HEK293 (cell line): ENCODE measurements around the gene ARV1.

Experiments
- CTCF ChIA-PET: fragments of 350-600 bp; formaldehyde crosslinking; extraction: SDS; loops from one replicate; lab custom pipeline; 2021; ENCODE audit warnings: antibody characterized with exemption; lab: Yijun Ruan, JAX
- POLR2A ChIA-PET: fragments of 300-600 bp; formaldehyde crosslinking; extraction: SDS; loops from one replicate; lab custom pipeline; 2020; ENCODE audit warnings: antibody characterized with exemption, inconsistent platforms; lab: Yijun Ruan, JAX
- H3K27ac ChIP-seq: fragments of 200-500 bp; sonication (Bioruptor generic); 2 replicates; pipeline ENCODE4 v1.5.1; 2014; ENCODE audit warnings: low read depth, low read length, control low read depth, inconsistent platforms; ENCODE audit errors: extremely low read depth
- H3K36me3 ChIP-seq, 2 experiments: fragments of 200-500 bp in 1 of 2; sonication (Bioruptor generic) in 1 of 2; 1 replicate in 1 of 2; 2 replicates in 1 of 2; pipeline ENCODE4 v1.5.1; 2014 to 2017; ENCODE audit warnings: inconsistent platforms in 2 of 2, low read length in 2 of 2; ENCODE audit not compliant: control insufficient read depth in 2 of 2, insufficient read depth in 1 of 2
- H3K4me1 ChIP-seq: fragments of 200-500 bp; sonication (Bioruptor generic); 2 replicates; pipeline ENCODE4 v1.5.1; 2014; ENCODE audit warnings: mild to moderate bottlenecking, low read length, inconsistent platforms; ENCODE audit not compliant: control insufficient read depth, insufficient read depth
- H3K4me3 ChIP-seq: 2 replicates; pipeline ENCODE4 v1.5.1; 2011; ENCODE audit warnings: low read depth, mild to moderate bottlenecking, control low read depth, low read length, moderate library complexity
- H3K9me3 ChIP-seq: fragments of 200-500 bp; sonication (Bioruptor generic); 2 replicates; pipeline ENCODE4 v1.5.1; 2014; ENCODE audit warnings: low read depth, low read length, inconsistent platforms; ENCODE audit not compliant: control insufficient read depth, insufficient read depth
- CTCF ChIP-seq: fragments of 450-650 bp; formaldehyde crosslinking; IDR thresholded peaks from 2 replicates; pipeline ENCODE4 v1.5.1; 2016; ENCODE audit warnings: missing biosample characterization, missing genetic modification characterization
- EGR2 ChIP-seq: fragments of 450-650 bp; formaldehyde crosslinking; IDR thresholded peaks from 2 replicates; pipeline ENCODE4 v1.5.1; 2016; ENCODE audit warnings: low read depth, missing biosample characterization, missing genetic modification characterization
- KLF7 ChIP-seq: fragments of 450-650 bp; formaldehyde crosslinking; IDR thresholded peaks from 2 replicates; pipeline ENCODE4 v1.5.1; 2016; ENCODE audit warnings: missing biosample characterization, missing genetic modification characterization, borderline replicate concordance
- KLF9 ChIP-seq: fragments of 450-650 bp; formaldehyde crosslinking; IDR thresholded peaks from 2 replicates; pipeline ENCODE4 v1.5.1; 2016; ENCODE audit warnings: missing biosample characterization, missing genetic modification characterization, low read depth
- PATZ1 ChIP-seq: fragments of 450-650 bp; formaldehyde crosslinking; IDR thresholded peaks from 2 replicates; pipeline ENCODE4 v1.5.1; 2016; ENCODE audit warnings: missing biosample characterization, missing genetic modification characterization
- SCRT2 ChIP-seq: fragments of 450-650 bp; formaldehyde crosslinking; IDR thresholded peaks from 2 replicates; pipeline ENCODE4 v1.5.1; 2016; ENCODE audit warnings: missing biosample characterization, missing genetic modification characterization
- SP3 ChIP-seq: fragments of 450-650 bp; formaldehyde crosslinking; IDR thresholded peaks from 2 replicates; pipeline ENCODE4 v1.5.1; 2016; ENCODE audit warnings: missing biosample characterization, missing genetic modification characterization
- ZNF16 ChIP-seq: fragments of 450-650 bp; formaldehyde crosslinking; IDR thresholded peaks from 2 replicates; pipeline ENCODE4 v1.5.1; 2016; ENCODE audit warnings: low read depth, missing biosample characterization, missing genetic modification characterization
- ZNF169 ChIP-seq: fragments of 450-650 bp; formaldehyde crosslinking; IDR thresholded peaks from 2 replicates; pipeline ENCODE4 v1.5.1; 2016; ENCODE audit warnings: missing biosample characterization, missing genetic modification characterization
- ZNF184 ChIP-seq: fragments of 450-650 bp; IDR thresholded peaks from 2 replicates; pipeline ENCODE4 v1.5.1; 2018; ENCODE audit warnings: missing biosample characterization, mild to moderate bottlenecking, missing genetic modification characterization
- ZNF211 ChIP-seq: fragments of 450-650 bp; formaldehyde crosslinking; IDR thresholded peaks from 2 replicates; pipeline ENCODE4 v1.5.1; 2016; ENCODE audit warnings: low read depth, missing biosample characterization, missing genetic modification characterization
- ZNF280C ChIP-seq: fragments of 450-650 bp; formaldehyde crosslinking; IDR thresholded peaks from 2 replicates; pipeline ENCODE4 v1.5.1; 2016; ENCODE audit warnings: missing biosample characterization, missing genetic modification characterization
- ZNF426 ChIP-seq: fragments of 450-650 bp; formaldehyde crosslinking; IDR thresholded peaks from 2 replicates; pipeline ENCODE4 v1.5.1; 2017; ENCODE audit warnings: missing biosample characterization, missing genetic modification characterization, mild to moderate bottlenecking, inconsistent platforms, moderate library complexity
- ZNF571 ChIP-seq: fragments of 450-650 bp; formaldehyde crosslinking; IDR thresholded peaks from 2 replicates; pipeline ENCODE4 v1.5.0; 2017; ENCODE audit warnings: missing biosample characterization, missing genetic modification characterization
- ZNF585B ChIP-seq: fragments of 450-650 bp; formaldehyde crosslinking; IDR thresholded peaks from 2 replicates; pipeline ENCODE4 v1.5.1; 2016; ENCODE audit warnings: missing biosample characterization, missing genetic modification characterization
- ZNF677 ChIP-seq: fragments of 450-650 bp; IDR thresholded peaks from 2 replicates; pipeline ENCODE4 v1.5.0; 2018; ENCODE audit warnings: missing biosample characterization, mild to moderate bottlenecking, missing genetic modification characterization, moderate library complexity
- ZSCAN16 ChIP-seq: fragments of 450-650 bp; formaldehyde crosslinking; IDR thresholded peaks from 2 replicates; pipeline ENCODE4 v1.5.1; 2016; ENCODE audit warnings: missing biosample characterization, missing genetic modification characterization
- TF ChIP-seq, protein P1 (sequence below): fragments of 450-650 bp; formaldehyde crosslinking; IDR thresholded peaks from 2 replicates; pipeline ENCODE4 v1.5.1; 2016; ENCODE audit warnings: missing biosample characterization, missing genetic modification characterization, low read depth

The ARV1 gene

DNA sequence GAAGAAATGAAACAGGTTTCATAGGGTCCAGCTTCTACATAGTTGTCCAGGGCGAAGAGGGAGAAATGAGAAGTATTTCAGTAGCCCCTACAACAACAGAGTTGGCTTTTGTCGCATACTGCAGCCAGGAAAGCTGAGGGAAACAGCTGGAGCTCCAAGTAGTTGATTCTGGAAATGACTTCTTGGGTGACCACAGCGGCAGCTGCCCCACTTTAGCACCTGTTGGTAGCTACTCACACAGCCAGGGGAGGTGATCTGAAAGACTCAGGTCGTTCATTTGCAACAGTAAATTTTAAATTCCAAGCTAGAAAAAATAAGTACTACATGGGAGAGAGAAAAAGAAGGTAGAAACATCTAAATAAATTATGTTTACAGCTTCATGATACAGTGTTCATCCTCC lies 2.5 kb upstream of the ARV1 start:
- H3K4me3 ChIP-seq = no peak overlapping the region

DNA sequence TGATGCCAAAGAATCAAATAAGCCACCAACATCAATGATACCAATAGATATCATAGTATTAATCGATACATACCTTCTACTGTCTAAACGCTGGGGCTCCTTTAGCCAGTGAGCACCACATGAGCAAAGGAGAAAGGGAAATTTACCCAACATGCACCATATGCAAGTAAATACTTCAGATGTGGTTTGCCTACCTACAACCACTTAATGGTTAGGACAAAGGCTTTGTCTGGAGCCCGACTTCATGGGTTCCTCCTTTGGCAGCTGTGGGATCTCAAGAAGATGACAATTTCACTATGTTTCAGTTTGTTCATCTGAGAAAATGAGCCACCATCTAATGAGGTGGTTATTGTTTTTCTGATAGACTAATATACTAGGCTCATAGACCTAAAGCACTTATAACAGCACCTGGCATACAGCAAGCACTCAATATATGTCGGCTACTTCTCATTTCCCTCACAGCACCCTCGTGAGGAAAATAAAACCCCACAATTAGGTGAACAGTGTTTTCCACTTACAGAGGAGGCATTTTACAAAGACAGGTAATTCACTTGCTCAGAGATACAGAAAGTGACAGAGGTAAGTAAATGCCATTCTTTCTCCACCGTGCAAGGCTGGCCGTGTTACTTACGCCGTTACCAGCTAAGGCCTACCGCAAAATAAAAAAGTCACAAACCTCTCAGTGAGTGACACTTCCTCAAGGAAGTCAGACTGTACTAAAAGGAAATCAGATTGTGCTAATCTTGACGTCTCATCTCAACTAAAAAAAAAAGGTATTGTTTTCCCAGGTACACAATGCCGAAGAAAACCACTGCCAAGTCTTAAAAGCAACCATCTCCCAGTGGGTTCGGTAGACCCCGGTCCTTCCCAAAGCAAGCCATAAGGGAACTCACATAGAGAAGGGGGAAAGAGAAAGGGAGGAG lies 1.8 kb upstream of the ARV1 start:
- peak overlapping the region; percentile 61 for H3K4me3 ChIP-seq

More for the DNA sequence above, 2.5 kb upstream of the ARV1 start:
- TF ChIP-seq, protein P1, sequence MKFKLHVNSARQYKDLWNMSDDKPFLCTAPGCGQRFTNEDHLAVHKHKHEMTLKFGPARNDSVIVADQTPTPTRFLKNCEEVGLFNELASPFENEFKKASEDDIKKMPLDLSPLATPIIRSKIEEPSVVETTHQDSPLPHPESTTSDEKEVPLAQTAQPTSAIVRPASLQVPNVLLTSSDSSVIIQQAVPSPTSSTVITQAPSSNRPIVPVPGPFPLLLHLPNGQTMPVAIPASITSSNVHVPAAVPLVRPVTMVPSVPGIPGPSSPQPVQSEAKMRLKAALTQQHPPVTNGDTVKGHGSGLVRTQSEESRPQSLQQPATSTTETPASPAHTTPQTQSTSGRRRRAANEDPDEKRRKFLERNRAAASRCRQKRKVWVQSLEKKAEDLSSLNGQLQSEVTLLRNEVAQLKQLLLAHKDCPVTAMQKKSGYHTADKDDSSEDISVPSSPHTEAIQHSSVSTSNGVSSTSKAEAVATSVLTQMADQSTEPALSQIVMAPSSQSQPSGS = no peak
- peak; percentile 63 for TF ChIP-seq SCRT2 (tag by site-specific recombination)
- H3K27ac ChIP-seq = no peak overlapping the region
- POLR2A ChIA-PET = interaction anchor here (1.4 kb wide), 1 partner anchor 62 kb away, joined by 5 read pairs; no protein-coding TSS in a partner anchor
- CTCF ChIA-PET = interaction anchor here (0.5 to 0.6 kb wide), 2 partner anchors 53 to 347 kb away, joined by 3 read pairs; no protein-coding TSS in a partner anchor
- peaks cover 6% of the 10 kb centered on the region; the same call in 1 of the 2 replicates for H3K4me1 ChIP-seq
- peaks cover 12 to 24% of the 10 kb centered on the region in 2 experiments; a peak in 2 of 3 replicates for H3K36me3 ChIP-seq
- H3K9me3 ChIP-seq = no peaks in the 10 kb centered on the region

DNA sequence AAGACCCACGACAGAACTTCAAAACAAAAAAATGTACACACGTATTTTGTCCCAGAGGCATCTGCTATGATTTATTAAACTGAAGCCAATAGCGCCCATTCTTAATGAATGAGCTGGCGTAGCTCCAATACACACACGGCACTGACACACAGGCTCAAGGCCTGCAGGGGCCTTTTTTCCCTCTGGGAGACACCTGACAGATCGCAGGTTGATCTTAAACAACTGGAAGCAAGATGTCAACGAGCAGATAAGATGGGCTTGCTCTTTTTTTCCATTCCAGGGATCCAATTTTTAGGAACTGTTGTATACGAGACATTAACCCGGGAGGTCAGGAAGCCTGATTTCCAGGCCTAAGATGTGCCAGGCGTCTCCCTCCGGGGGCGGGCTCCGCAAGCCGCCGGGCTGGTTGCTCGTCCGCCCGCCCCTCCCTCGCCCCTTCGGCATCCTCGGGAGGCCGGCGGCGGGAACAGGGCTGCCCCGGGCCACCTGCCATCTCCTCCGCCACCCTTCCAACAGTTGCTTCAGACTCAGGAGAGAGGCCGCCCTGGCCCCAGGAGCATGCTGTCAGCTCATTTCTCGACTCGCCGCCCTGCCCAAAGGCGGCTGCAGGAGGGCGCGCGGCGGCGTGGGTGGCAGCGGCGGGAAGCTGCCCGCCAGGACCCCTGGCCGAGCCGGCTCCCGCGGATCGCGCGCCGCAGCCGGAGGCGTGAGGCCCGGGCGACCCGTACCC lies 968 bp upstream of the ARV1 start:
- Histone ChIP-seq H3K9me3 (no peaks in the 10 kb centered on the region), H3K4me3 (peak overlapping the region; percentile 61), H3K4me1 (peaks cover 6% of the 10 kb centered on the region; the same call in 1 of the 2 replicates), H3K36me3 (peaks cover 13 to 36% of the 10 kb centered on the region in 2 experiments), H3K27ac (peak overlapping the region; percentile 83)
- POLR2A ChIA-PET = interaction anchor here (0.6 to 1.6 kb wide), 8 partner anchors 8 to 360 kb away, joined by 3 to 7 read pairs (median 4); partner anchors contain the start of genes EXOC8 and SPRTN
- CTCF ChIA-PET = interaction anchor here (0.6 to 2.1 kb wide), 10 partner anchors 8 to 637 kb away, joined by 3 to 11 read pairs (median 4); no protein-coding TSS in a partner anchor
- peak; percentile 65 for TF ChIP-seq SP3
- TF ChIP-seq ZSCAN16 = no peak
- TF ChIP-seq ZNF169 (tag by site-specific recombination) = no peak
- no peak for TF ChIP-seq ZNF426 (tag by site-specific recombination)
- 0 out of 2 replicates have a peak, but pooled peaks have one; percentile 29 for TF ChIP-seq ZNF184 (tag by site-specific recombination)
- TF ChIP-seq ZNF571 = no peak
- TF ChIP-seq ZNF280C = no peak
- TF ChIP-seq KLF7 (tag by site-specific recombination) = no peak
- peak; percentile 68 for TF ChIP-seq PATZ1
- no peak; the same call in 1 of the 2 replicates for TF ChIP-seq KLF9
- peak; percentile 76 for TF ChIP-seq EGR2 (tag by site-specific recombination)
- TF ChIP-seq ZNF585B (tag by site-specific recombination) = no peak
- TF ChIP-seq CTCF (tag by site-specific recombination) = peak; percentile 26; the same call in 1 of the 2 replicates
- TF ChIP-seq, protein P1 = no peak
- TF ChIP-seq ZNF677 (tag by site-specific recombination) = no peak

More for the DNA sequence above, 1.8 kb upstream of the ARV1 start:
- POLR2A ChIA-PET = interaction anchor here (1.0 to 1.4 kb wide), 2 partner anchors 7 to 61 kb away, joined by 3 to 5 read pairs; no protein-coding TSS in a partner anchor
- TF ChIP-seq ZNF16 (tag by site-specific recombination) (no peak), ZNF211 (tag by site-specific recombination) (no peak)
- TF ChIP-seq, all 188 proteins: peak for 0
- peaks cover 6% of the 10 kb centered on the region; the same call in 1 of the 2 replicates for H3K4me1 ChIP-seq
- H3K36me3 ChIP-seq = peaks cover 13 to 30% of the 10 kb centered on the region in 2 experiments
- no peaks in the 10 kb centered on the region for H3K9me3 ChIP-seq
- CTCF ChIA-PET = interaction anchor here (0.6 to 2.1 kb wide), 6 partner anchors 24 to 844 kb away, joined by 3 to 7 read pairs (median 4); no protein-coding TSS in a partner anchor
- no peak overlapping the region for H3K27ac ChIP-seq
